Measurements from ENCODE around the gene PXYLP1.
A peak's percentile ranks its signal among the peaks of the same experiment; 100 is the strongest.

PXYLP1 gene

DNA sequence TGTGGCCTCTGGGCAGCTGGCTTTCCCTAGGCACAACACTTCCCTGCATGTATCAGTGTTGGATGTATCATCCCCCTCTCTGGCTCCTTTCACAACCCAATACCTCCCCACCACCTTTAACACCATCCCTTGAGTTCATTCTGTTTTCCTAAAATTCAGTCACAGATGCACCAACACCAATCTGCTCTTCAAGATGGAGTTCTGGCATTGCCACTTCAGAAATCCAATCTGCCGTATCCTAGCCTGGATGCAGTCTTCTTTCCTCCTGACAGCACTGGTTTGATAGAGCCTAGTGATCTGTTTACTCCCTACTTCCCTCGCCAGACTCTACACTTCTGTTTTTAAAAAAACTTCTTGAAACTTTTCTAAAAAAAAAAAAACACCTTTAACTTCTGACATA lies 21.7 kb downstream of the PXYLP1 start:
- H2BK5ac ChIP-seq (ENCODE audit: low read length) = no peak overlapping the region
- WGBS, 2 donors (ENCODE audit: extremely low coverage in 2 of 2, insufficient read length in 2 of 2, insufficient replicate concordance in 1 of 2) = no CpG with 5 or more reads among the region's 2 CpGs
- peaks cover 3% of the 10 kb centered on the region for H3K79me1 ChIP-seq (ENCODE audit: low read depth, low read length)

DNA sequence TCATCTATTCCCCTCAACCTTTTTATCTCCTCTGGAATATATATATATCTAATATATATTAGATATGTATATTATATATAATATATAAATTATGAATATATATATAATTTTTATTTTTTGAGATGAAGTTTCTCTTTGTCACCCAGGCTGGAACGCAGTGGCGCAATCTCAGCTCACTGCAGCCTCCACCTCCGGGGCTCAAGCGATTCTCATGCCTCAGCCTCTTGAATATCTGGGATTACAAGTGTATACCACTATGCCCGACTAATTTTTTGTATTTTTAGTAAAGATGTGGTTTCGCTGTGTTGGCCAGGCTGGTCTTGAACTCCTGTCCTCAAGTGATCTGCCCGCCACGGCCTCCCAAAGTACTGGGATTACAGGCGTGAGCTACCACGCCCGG lies 22.2 kb downstream of the PXYLP1 start:
- Histone ChIP-seq H2BK15ac (ENCODE audit: low read length) (no peak overlapping the region), H3K4me3 (ENCODE audit: low read length in 2 of 2) (no peak overlapping the region), H2AFZ (ENCODE audit: low read length) (no peak overlapping the region), H3K4me2 (ENCODE audit: insufficient read depth, low read length, poor library complexity, severe bottlenecking) (no peak overlapping the region), H3K18ac (ENCODE audit: low read length) (no peak overlapping the region), H2AK5ac (ENCODE audit: low read depth, low read length) (no peak overlapping the region), H4K91ac (ENCODE audit: low read depth, low read length, poor library complexity) (no peak overlapping the region), H4K8ac (ENCODE audit: low read depth, low read length) (no peak overlapping the region), H3K27ac (replicated peaks; ENCODE audit: low read length) (no peak overlapping the region), H2BK120ac (ENCODE audit: low read depth, low read length) (no peak overlapping the region), H2BK5ac (ENCODE audit: low read length) (no peak overlapping the region), H3K14ac (ENCODE audit: low read length) (no peak overlapping the region), H3K9me3 (replicated peaks in 1 of 2; ENCODE audit: control insufficient read depth in 2 of 2, insufficient read depth in 1 of 2, low read depth in 1 of 2, low read length in 2 of 2) (no peaks in the 10 kb centered on the region), H3K23ac (ENCODE audit: low read depth, low read length, poor library complexity) (no peak overlapping the region), H3K79me1 (ENCODE audit: low read depth, low read length) (peaks cover 3% of the 10 kb centered on the region), H3K4ac (ENCODE audit: low read length) (no peak overlapping the region), H3K4me1 (ENCODE audit: control insufficient read depth in 2 of 2, insufficient read depth in 1 of 2, low read depth in 1 of 2, low read length in 2 of 2) (peaks cover 3 to 4% of the 10 kb centered on the region in 2 donors), H3K36me3 (replicated peaks in 1 of 2; ENCODE audit: control insufficient read depth in 2 of 2, insufficient read depth in 2 of 2, low read length in 2 of 2) (peaks cover 3 to 20% of the 10 kb centered on the region in 2 donors), H3K9ac (ENCODE audit: low read depth, low read length, poor library complexity) (no peak overlapping the region), H2BK12ac (ENCODE audit: low read length) (no peak overlapping the region), H3K27me3 (ENCODE audit: control insufficient read depth in 3 of 3, insufficient read depth in 3 of 3, low read depth in 1 of 3, low read length in 3 of 3) (no peaks in the 10 kb centered on the region)
- no peak for DNase-seq (ENCODE audit: low spot score)
- no CpG with 5 or more reads among the region's 11 CpGs for WGBS, 2 donors (ENCODE audit: extremely low coverage in 2 of 2, insufficient read length in 2 of 2, insufficient replicate concordance in 1 of 2)

More for the DNA sequence above, 21.7 kb downstream of the PXYLP1 start:
- H4K91ac ChIP-seq (ENCODE audit: low read depth, low read length, poor library complexity) = no peak overlapping the region
- no peak overlapping the region for H2BK120ac ChIP-seq (ENCODE audit: low read depth, low read length)
- no peak for DNase-seq (ENCODE audit: low spot score)
- H3K9ac ChIP-seq (ENCODE audit: low read depth, low read length, poor library complexity) = no peak overlapping the region
- no peaks in the 10 kb centered on the region for H3K9me3 ChIP-seq (replicated peaks in 1 of 2; ENCODE audit: control insufficient read depth in 2 of 2, insufficient read depth in 1 of 2, low read depth in 1 of 2, low read length in 2 of 2)
- peak overlapping the region; percentile 10 for H3K23ac ChIP-seq (ENCODE audit: low read depth, low read length, poor library complexity)
- H3K27ac ChIP-seq (replicated peaks; ENCODE audit: low read length) = no peak overlapping the region
- no peak overlapping the region for H2AFZ ChIP-seq (ENCODE audit: low read length)
- H3K4me3 ChIP-seq (ENCODE audit: low read length in 2 of 2) = no peak overlapping the region
- H3K27me3 ChIP-seq (ENCODE audit: control insufficient read depth in 3 of 3, insufficient read depth in 3 of 3, low read depth in 1 of 3, low read length in 3 of 3) = no peaks in the 10 kb centered on the region
- H3K4me1 ChIP-seq (ENCODE audit: control insufficient read depth in 2 of 2, insufficient read depth in 1 of 2, low read depth in 1 of 2, low read length in 2 of 2) = peaks cover 2 to 4% of the 10 kb centered on the region in 2 donors
- no peak overlapping the region for H3K14ac ChIP-seq (ENCODE audit: low read length)
- H2BK15ac ChIP-seq (ENCODE audit: low read length) = no peak overlapping the region
- no peak overlapping the region for H4K8ac ChIP-seq (ENCODE audit: low read depth, low read length)
- no peak overlapping the region for H3K18ac ChIP-seq (ENCODE audit: low read length)
- H3K4me2 ChIP-seq (ENCODE audit: insufficient read depth, low read length, poor library complexity, severe bottlenecking) = no peak overlapping the region
- no peak overlapping the region for H3K4ac ChIP-seq (ENCODE audit: low read length)
- peaks cover 3 to 22% of the 10 kb centered on the region in 2 donors for H3K36me3 ChIP-seq (replicated peaks in 1 of 2; ENCODE audit: control insufficient read depth in 2 of 2, insufficient read depth in 2 of 2, low read length in 2 of 2)
- no peak overlapping the region for H2BK12ac ChIP-seq (ENCODE audit: low read length)
- no peak overlapping the region for H2AK5ac ChIP-seq (ENCODE audit: low read depth, low read length)

DNA sequence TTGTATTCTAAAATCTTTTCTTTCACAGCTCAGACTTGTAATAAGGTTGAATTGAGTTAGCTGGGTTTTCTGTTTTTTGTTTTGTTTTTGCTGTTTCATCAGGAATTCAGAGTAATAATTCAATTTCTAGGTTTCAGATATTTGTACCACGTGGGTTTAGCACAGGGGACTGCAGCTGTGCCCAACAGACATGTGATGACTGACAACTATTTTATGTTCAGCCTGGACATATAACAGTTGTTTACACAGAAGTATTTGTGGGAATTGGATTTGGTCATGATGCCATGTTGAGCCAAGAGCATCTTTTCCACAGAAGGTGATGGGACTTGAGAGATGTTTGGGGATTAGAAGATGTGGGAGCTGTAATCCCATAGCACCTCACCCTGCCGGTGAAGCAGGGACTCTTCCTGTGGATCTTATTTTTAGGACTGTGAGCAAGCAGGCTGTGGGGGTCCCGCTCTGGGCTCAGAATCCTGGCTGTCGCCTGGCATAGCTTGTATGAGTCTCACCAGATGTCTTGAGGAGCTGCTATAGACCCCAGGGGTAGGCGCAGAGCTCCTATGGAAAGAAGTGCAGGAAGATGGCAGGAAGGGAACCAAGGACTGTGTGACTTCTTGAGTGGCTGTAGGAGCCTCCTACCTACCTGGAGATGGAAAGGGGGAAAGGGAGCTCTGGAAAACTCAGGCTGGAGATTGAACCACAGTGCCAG lies 23.7 kb downstream of the PXYLP1 start:
- H3K14ac ChIP-seq (ENCODE audit: low read length) = no peak overlapping the region
- peaks cover 2 to 18% of the 10 kb centered on the region in 2 donors for H3K36me3 ChIP-seq (replicated peaks in 1 of 2; ENCODE audit: control insufficient read depth in 2 of 2, insufficient read depth in 2 of 2, low read length in 2 of 2)
- H3K4ac ChIP-seq (ENCODE audit: low read length) = no peak overlapping the region
- H4K91ac ChIP-seq (ENCODE audit: low read depth, low read length, poor library complexity) = no peak overlapping the region
- no peak overlapping the region for H2BK120ac ChIP-seq (ENCODE audit: low read depth, low read length)
- H3K4me2 ChIP-seq (ENCODE audit: insufficient read depth, low read length, poor library complexity, severe bottlenecking) = no peak overlapping the region
- H2BK15ac ChIP-seq (ENCODE audit: low read length) = no peak overlapping the region
- no peak overlapping the region for H3K4me3 ChIP-seq (ENCODE audit: low read length in 2 of 2)
- no peaks in the 10 kb centered on the region for H3K27me3 ChIP-seq (ENCODE audit: control insufficient read depth in 3 of 3, insufficient read depth in 3 of 3, low read depth in 1 of 3, low read length in 3 of 3)
- no CpG with 5 or more reads among the region's 5 CpGs for WGBS, 2 donors (ENCODE audit: extremely low coverage in 2 of 2, insufficient read length in 2 of 2, insufficient replicate concordance in 1 of 2)
- no peak overlapping the region for H3K23ac ChIP-seq (ENCODE audit: low read depth, low read length, poor library complexity)
- H2BK12ac ChIP-seq (ENCODE audit: low read length) = no peak overlapping the region
- peaks cover 9 to 13% of the 10 kb centered on the region in 2 donors for H3K4me1 ChIP-seq (ENCODE audit: control insufficient read depth in 2 of 2, insufficient read depth in 1 of 2, low read depth in 1 of 2, low read length in 2 of 2)
- H2AFZ ChIP-seq (ENCODE audit: low read length) = no peak overlapping the region
- H3K9ac ChIP-seq (ENCODE audit: low read depth, low read length, poor library complexity) = no peak overlapping the region
- no peak for DNase-seq (ENCODE audit: low spot score)
- H3K27ac ChIP-seq (replicated peaks; ENCODE audit: low read length) = no peak overlapping the region
- no peak overlapping the region for H2AK5ac ChIP-seq (ENCODE audit: low read depth, low read length)
- peaks cover 3% of the 10 kb centered on the region for H3K79me1 ChIP-seq (ENCODE audit: low read depth, low read length)
- H2BK5ac ChIP-seq (ENCODE audit: low read length) = no peak overlapping the region
- H3K18ac ChIP-seq (ENCODE audit: low read length) = no peak overlapping the region
- no peaks in the 10 kb centered on the region for H3K9me3 ChIP-seq (replicated peaks in 1 of 2; ENCODE audit: control insufficient read depth in 2 of 2, insufficient read depth in 1 of 2, low read depth in 1 of 2, low read length in 2 of 2)
- no peak overlapping the region for H4K8ac ChIP-seq (ENCODE audit: low read depth, low read length)

GRCh38 chr3:141255846-141256261 lies 24.2 kb downstream of the PXYLP1 start:
- Histone ChIP-seq H3K18ac (ENCODE audit: low read length) (no peak overlapping the region), H2BK12ac (ENCODE audit: low read length) (no peak overlapping the region), H4K8ac (ENCODE audit: low read depth, low read length) (no peak overlapping the region), H4K91ac (ENCODE audit: low read depth, low read length, poor library complexity) (no peak overlapping the region), H3K14ac (ENCODE audit: low read length) (no peak overlapping the region), H3K4me2 (ENCODE audit: insufficient read depth, low read length, poor library complexity, severe bottlenecking) (no peak overlapping the region), H2AK5ac (ENCODE audit: low read depth, low read length) (no peak overlapping the region), H3K23ac (ENCODE audit: low read depth, low read length, poor library complexity) (no peak overlapping the region), H3K9ac (ENCODE audit: low read depth, low read length, poor library complexity) (no peak overlapping the region), H2BK120ac (ENCODE audit: low read depth, low read length) (no peak overlapping the region), H2BK5ac (ENCODE audit: low read length) (no peak overlapping the region), H3K79me1 (ENCODE audit: low read depth, low read length) (peaks cover 3% of the 10 kb centered on the region), H3K27ac (replicated peaks; ENCODE audit: low read length) (no peak overlapping the region), H2BK15ac (ENCODE audit: low read length) (no peak overlapping the region), H3K4me3 (ENCODE audit: low read length in 2 of 2) (no peak overlapping the region), H3K4me1 (ENCODE audit: control insufficient read depth in 2 of 2, insufficient read depth in 1 of 2, low read depth in 1 of 2, low read length in 2 of 2) (peaks cover 13 to 15% of the 10 kb centered on the region in 2 donors), H2AFZ (ENCODE audit: low read length) (no peak overlapping the region), H3K27me3 (ENCODE audit: control insufficient read depth in 3 of 3, insufficient read depth in 3 of 3, low read depth in 1 of 3, low read length in 3 of 3) (no peaks in the 10 kb centered on the region), H3K9me3 (replicated peaks in 1 of 2; ENCODE audit: control insufficient read depth in 2 of 2, insufficient read depth in 1 of 2, low read depth in 1 of 2, low read length in 2 of 2) (no peaks in the 10 kb centered on the region), H3K4ac (ENCODE audit: low read length) (no peak overlapping the region), H3K36me3 (replicated peaks in 1 of 2; ENCODE audit: control insufficient read depth in 2 of 2, insufficient read depth in 2 of 2, low read length in 2 of 2) (peaks cover 1 to 19% of the 10 kb centered on the region in 2 donors)
- DNase-seq (ENCODE audit: low spot score) = no peak
- WGBS, 2 donors (ENCODE audit: extremely low coverage in 2 of 2, insufficient read length in 2 of 2, insufficient replicate concordance in 1 of 2) = no CpG with 5 or more reads among the region's 6 CpGs
